Left lung (tissue), 10 donors: ENCODE data around the gene FTCD. TPM values are rescaled to one million over a fixed set of nuclear protein-coding genes. Genes with fewer than 3 reads are reported as not detected.

Source experiments
- ATAC-seq: fragments of 200-7000 bp; cut with Tn5 transposase; one replicate; pipeline ENCODE4 v1.9.1; 2020; ENCODE audit warnings: moderate library complexity
- DNase-seq, 4 donors: peaks; one replicate each; pipeline ENCODE4 v3.0.0-alpha.2; 2013 to 2020
- H3K27ac ChIP-seq, 2 donors: fragments of 200-600 bp; sonication (generic) in 1 of 2; one replicate each; pipeline versions ENCODE4 v1.5.0 to v1.8.0; 2020 to 2021
- H3K27me3 ChIP-seq, 2 donors: fragments of 200-600 bp; sonication (generic) in 1 of 2; one replicate each; pipeline versions ENCODE4 v1.5.0 to v1.8.0; 2020 to 2021
- H3K36me3 ChIP-seq, 2 donors: fragments of 200-600 bp; sonication (generic) in 1 of 2; one replicate each; pipeline versions ENCODE4 v1.5.0 to v1.8.0; 2020 to 2021
- H3K4me1 ChIP-seq, 2 donors: fragments of 200-600 bp; one replicate each; pipeline ENCODE4 v1.8.0; 2021
- H3K4me3 ChIP-seq, 2 donors: fragments of 200-600 bp; sonication (generic) in 1 of 2; one replicate each; pipeline versions ENCODE4 v1.5.0 to v1.8.0; 2020 to 2021; ENCODE audit warnings: mild to moderate bottlenecking in 1 of 2
- H3K9me3 ChIP-seq, 2 donors: fragments of 200-600 bp; sonication (generic) in 1 of 2; one replicate each; pipeline versions ENCODE4 v1.5.0 to v1.8.0; 2020 to 2021
- CTCF ChIP-seq, 2 donors: fragments of 200-600 bp; sonication (generic) in 1 of 2; IDR thresholded peaks; one replicate each; pipeline versions ENCODE4 v1.5.0 to v1.8.0; 2021; ENCODE audit warnings: antibody characterized with exemption in 2 of 2
- intact Hi-C, 2 donors: fragments of 100-400 bp; cut with DNase I; formaldehyde crosslinking; loops; one replicate each; pipeline versions ENCODE4 v1.11.2 to v1.14.2; 2022
- polyA plus RNA-seq, 6 donors: library from polyadenylated mRNA; unstranded; fragments of 120-200 nt; gene quantifications; one replicate each; pipeline ENCODE4 v1.2.1, GENCODE V29; 2013; ENCODE audit not compliant: insufficient read length in 6 of 6
- total RNA-seq, 2 donors: library from RNA; stranded (reverse); fragmentation: NEBNext Ultra II Directional; extraction: Animal tissue kit (Norgen Biotek cat#: 25700); gene quantifications; one replicate each; pipeline ENCODE4 v1.2.1, GENCODE V29; 2021
- donor health status: DM: no; HTN: yes; CAD: no.
- donor health status: DM: no; HTN: no; CAD: no.

The FTCD gene
- total and polyA plus RNA-seq, 8 donors: 0.29 to 2.4 (median 1.6) TPM

GRCh38 chr21:46199436-46200373, 44.3 kb upstream of the FTCD start:
- no peak for DNase-seq
- peaks cover 0 to 80% of the 10 kb centered on the region in 2 donors for H3K36me3 ChIP-seq
- H3K4me1 ChIP-seq: no peaks in the 10 kb centered on the region
- intact Hi-C loops: no loop called here
- no peak overlapping the region for H3K4me3 ChIP-seq
- no peaks in the 10 kb centered on the region for H3K27me3 ChIP-seq
- H3K27ac ChIP-seq: no peak overlapping the region
- no peak for ATAC-seq
- H3K9me3 ChIP-seq: no peaks in the 10 kb centered on the region
- no peak for TF ChIP-seq CTCF (IDR thresholded peaks at IDR 0.05)

- ATAC-seq (no peak), DNase-seq (no peak)
- H3K4me3 ChIP-seq: no peak overlapping the region
- H3K36me3 ChIP-seq: peaks cover 0 to 82% of the 10 kb centered on the region in 2 donors
- no peaks in the 10 kb centered on the region for H3K4me1 ChIP-seq
- TF ChIP-seq CTCF (IDR thresholded peaks at IDR 0.05): no peak
- H3K9me3 ChIP-seq: no peaks in the 10 kb centered on the region
- H3K27ac ChIP-seq: no peak overlapping the region
- intact Hi-C loops: no loop called here
- H3K27me3 ChIP-seq: no peaks in the 10 kb centered on the region
These were observed 41.4 kb upstream of the FTCD start for GRCh38 chr21:46196733-46197132.

DNA sequence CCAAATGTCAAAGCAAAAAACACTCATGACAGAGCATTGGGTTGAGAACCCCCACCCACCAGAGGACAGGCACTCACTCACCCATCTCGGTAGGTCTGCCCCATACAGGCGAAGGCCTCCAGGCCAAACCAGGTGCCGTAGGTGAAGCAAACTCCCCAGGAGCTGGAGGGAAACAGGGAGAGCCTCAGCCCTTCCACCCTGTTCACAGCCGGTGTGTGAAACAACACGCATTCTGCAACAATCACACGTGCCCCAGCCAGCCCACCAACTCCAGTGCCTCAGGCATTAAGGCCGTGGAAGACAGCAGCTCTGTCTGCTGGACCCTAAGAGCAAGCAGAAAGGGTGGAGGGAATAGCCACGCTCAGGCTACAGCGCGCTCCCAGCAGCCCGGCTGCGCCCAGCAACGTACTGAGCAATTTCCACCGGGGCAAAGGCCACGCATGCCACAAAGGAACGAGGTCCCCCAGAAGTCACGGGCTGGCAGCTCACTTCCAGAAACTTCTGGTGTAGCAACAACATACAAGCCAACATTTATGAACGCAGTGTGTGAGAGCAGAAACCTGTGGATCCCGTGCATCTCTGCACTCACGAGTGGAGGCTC, 40.3 kb upstream of the FTCD start:
- Histone ChIP-seq H3K9me3 (no peaks in the 10 kb centered on the region), H3K4me3 (no peak overlapping the region), H3K27me3 (no peaks in the 10 kb centered on the region), H3K4me1 (no peaks in the 10 kb centered on the region), H3K36me3 (peaks cover 0 to 91% of the 10 kb centered on the region in 2 donors), H3K27ac (no peak overlapping the region)
- intact Hi-C loops: no loop called here
- no peak for DNase-seq
- TF ChIP-seq CTCF (IDR thresholded peaks at IDR 0.05): no peak
- no peak for ATAC-seq

- no peak for TF ChIP-seq CTCF (IDR thresholded peaks at IDR 0.05)
- H3K27me3 ChIP-seq: no peaks in the 10 kb centered on the region
- peaks cover 0 to 91% of the 10 kb centered on the region in 2 donors for H3K36me3 ChIP-seq
- DNase-seq (no peak), ATAC-seq (no peak)
- no peaks in the 10 kb centered on the region for H3K9me3 ChIP-seq
- H3K4me3 ChIP-seq: no peak overlapping the region
- peaks cover 0 to 5% of the 10 kb centered on the region in 2 donors for H3K4me1 ChIP-seq
- no peak overlapping the region for H3K27ac ChIP-seq
- intact Hi-C loops: no loop called here
These were observed 39.3 kb upstream of the FTCD start for GRCh38 chr21:46194374-46195334.
